Vagina (tissue), 2 donors: Measurements from ENCODE around the gene GALNT2.

Experiments used
- POLR2A ChIP-seq, 2 donors: fragments of 450-650 bp; IDR thresholded peaks; one replicate each; pipeline ENCODE4 v1.6.1; 2017; ENCODE audit warnings: antibody characterized with exemption in 2 of 2, mild to moderate bottlenecking in 2 of 2, moderate library complexity in 2 of 2
- TF ChIP-seq, protein P1 (sequence below), 3 experiments: fragments of 450-650 bp in 2 of 3; fragments of 200-600 bp in 1 of 3; sonication (generic) in 1 of 3; IDR thresholded peaks; one replicate each; pipeline ENCODE4 v1.5.1; 2017 to 2019; ENCODE audit warnings: antibody characterized with exemption in 3 of 3, mild to moderate bottlenecking in 2 of 3, moderate library complexity in 2 of 3

- TF ChIP-seq, protein P1, sequence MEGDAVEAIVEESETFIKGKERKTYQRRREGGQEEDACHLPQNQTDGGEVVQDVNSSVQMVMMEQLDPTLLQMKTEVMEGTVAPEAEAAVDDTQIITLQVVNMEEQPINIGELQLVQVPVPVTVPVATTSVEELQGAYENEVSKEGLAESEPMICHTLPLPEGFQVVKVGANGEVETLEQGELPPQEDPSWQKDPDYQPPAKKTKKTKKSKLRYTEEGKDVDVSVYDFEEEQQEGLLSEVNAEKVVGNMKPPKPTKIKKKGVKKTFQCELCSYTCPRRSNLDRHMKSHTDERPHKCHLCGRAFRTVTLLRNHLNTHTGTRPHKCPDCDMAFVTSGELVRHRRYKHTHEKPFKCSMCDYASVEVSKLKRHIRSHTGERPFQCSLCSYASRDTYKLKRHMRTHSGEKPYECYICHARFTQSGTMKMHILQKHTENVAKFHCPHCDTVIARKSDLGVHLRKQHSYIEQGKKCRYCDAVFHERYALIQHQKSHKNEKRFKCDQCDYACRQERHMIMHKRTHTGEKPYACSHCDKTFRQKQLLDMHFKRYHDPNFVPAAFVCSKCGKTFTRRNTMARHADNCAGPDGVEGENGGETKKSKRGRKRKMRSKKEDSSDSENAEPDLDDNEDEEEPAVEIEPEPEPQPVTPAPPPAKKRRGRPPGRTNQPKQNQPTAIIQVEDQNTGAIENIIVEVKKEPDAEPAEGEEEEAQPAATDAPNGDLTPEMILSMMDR (IDR thresholded peaks at IDR 0.05): no peak
- no peak for TF ChIP-seq POLR2A (IDR thresholded peaks at IDR 0.05)
Measured at GRCh38 chr1:230205719-230206198, 138.7 kb downstream of the GALNT2 start.
